ENCODE data around the gene TRPC5OS. TPM values are rescaled to one million over a fixed set of nuclear protein-coding genes. Genes with fewer than 3 reads are reported as not detected.

Gene TRPC5OS
- not detected in 2 replicates for total RNA-seq

- DNase-seq (ENCODE audit: low read depth in 2 of 2): no peak
These were observed at the start of gene TRPC5OS for GRCh38 chrX:111875881-111876280. Gene TRPC5OS (plus strand): TSS chrX:111876181. CDS start chrX:111901850, 25,669 bp downstream.

- no peak for DNase-seq (ENCODE audit: low read depth in 2 of 2)
These were observed 46.6 kb upstream of the TRPC5OS start for GRCh38 chrX:111829345-111829744.

GRCh38 chrX:111830571-111830970 is 45.4 kb upstream of the TRPC5OS start:
- DNase-seq (ENCODE audit: low read depth in 2 of 2): no peak

GRCh38 chrX:111831343-111831742 is 44.6 kb upstream of the TRPC5OS start:
- DNase-seq (ENCODE audit: low read depth in 2 of 2): no peak

- DNase-seq (ENCODE audit: low read depth in 2 of 2): no peak
These were observed 38.8 kb upstream of the TRPC5OS start for GRCh38 chrX:111837197-111837596.

GRCh38 chrX:111847491-111848133 is 28.4 kb upstream of the TRPC5OS start:
- no peak for DNase-seq (ENCODE audit: low read depth in 2 of 2)

GRCh38 chrX:111848541-111848940 is 27.4 kb upstream of the TRPC5OS start:
- DNase-seq (ENCODE audit: low read depth in 2 of 2): no peak

- DNase-seq (ENCODE audit: low read depth in 2 of 2): no peak
These were observed 25.0 kb upstream of the TRPC5OS start for GRCh38 chrX:111850975-111851374.

GRCh38 chrX:111854556-111855490 is 21.2 kb upstream of the TRPC5OS start:
- no peak for DNase-seq (ENCODE audit: low read depth in 2 of 2)

- DNase-seq (ENCODE audit: low read depth in 2 of 2): no peak
These were observed 18.4 kb upstream of the TRPC5OS start for GRCh38 chrX:111857534-111858060.

- DNase-seq (ENCODE audit: low read depth in 2 of 2): no peak
These were observed 14.4 kb upstream of the TRPC5OS start for GRCh38 chrX:111861605-111862004.

- DNase-seq (ENCODE audit: low read depth in 2 of 2): no peak
These were observed 8.7 kb upstream of the TRPC5OS start for GRCh38 chrX:111867236-111867635.

- DNase-seq (ENCODE audit: low read depth in 2 of 2): peak in 1 of 2 donors; percentile 8
These were observed 7.0 kb upstream of the TRPC5OS start for GRCh38 chrX:111868726-111869638.

GRCh38 chrX:111869639-111870034 is 6.3 kb upstream of the TRPC5OS start:
- DNase-seq (ENCODE audit: low read depth in 2 of 2): peak; percentile 45 to 53

- DNase-seq (ENCODE audit: low read depth in 2 of 2): no peak
These were observed 1.7 kb upstream of the TRPC5OS start for GRCh38 chrX:111874241-111874640.

GRCh38 chrX:111876646-111877045 is 665 bp downstream of the TRPC5OS start:
- no peak for DNase-seq (ENCODE audit: low read depth in 2 of 2)

GRCh38 chrX:111877681-111878080 is 1.7 kb downstream of the TRPC5OS start:
- no peak for DNase-seq (ENCODE audit: low read depth in 2 of 2)

- DNase-seq (ENCODE audit: low read depth in 2 of 2): no peak
These were observed 4.8 kb downstream of the TRPC5OS start for GRCh38 chrX:111880735-111881134.

- DNase-seq (ENCODE audit: low read depth in 2 of 2): no peak
These were observed 5.7 kb downstream of the TRPC5OS start for GRCh38 chrX:111881715-111882114.

GRCh38 chrX:111886678-111887077 is 10.7 kb downstream of the TRPC5OS start:
- DNase-seq (ENCODE audit: low read depth in 2 of 2): no peak

- DNase-seq (ENCODE audit: low read depth in 2 of 2): no peak
These were observed 12.6 kb downstream of the TRPC5OS start for GRCh38 chrX:111888600-111888999.

Data from lung microvascular endothelial cell (primary cell).